ENCODE data around the gene FBLN1.
A peak's percentile ranks its signal among the peaks of the same experiment; 100 is the strongest.
"Not testable (repeated sequence)": the region's sequence is repeated elsewhere in the genome, so short reads cannot be mapped to it uniquely, and the experiment has no call there.

FBLN1 gene

DNA sequence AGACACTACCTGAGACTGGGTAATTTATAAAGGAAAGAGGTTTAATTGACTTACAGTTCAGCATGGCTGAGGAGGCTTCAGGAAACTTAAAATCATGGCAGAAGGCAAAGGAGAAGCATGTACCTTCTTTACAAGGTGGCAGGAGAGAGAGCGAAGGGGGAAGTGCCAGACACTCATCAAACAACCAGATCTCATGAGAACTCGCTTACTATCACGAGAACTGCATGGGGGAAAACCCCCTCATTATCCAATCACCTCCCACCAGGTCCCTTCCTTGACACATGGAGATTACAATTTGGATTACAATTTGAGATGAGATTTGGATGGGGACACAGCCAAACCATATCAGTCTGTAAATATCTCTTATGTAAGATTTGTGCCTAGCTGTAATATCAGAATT lies 118.0 kb downstream of the FBLN1 start:
- no peaks in the 10 kb centered on the region for H3K36me3 ChIP-seq
- H3K9me3 ChIP-seq = no peaks in the 10 kb centered on the region
- H3K27ac ChIP-seq = no peak overlapping the region
- peaks cover 0 to 9% of the 10 kb centered on the region in 2 donors for H3K27me3 ChIP-seq
- no peak overlapping the region for H3K4me3 ChIP-seq
- TF ChIP-seq, protein P1, sequence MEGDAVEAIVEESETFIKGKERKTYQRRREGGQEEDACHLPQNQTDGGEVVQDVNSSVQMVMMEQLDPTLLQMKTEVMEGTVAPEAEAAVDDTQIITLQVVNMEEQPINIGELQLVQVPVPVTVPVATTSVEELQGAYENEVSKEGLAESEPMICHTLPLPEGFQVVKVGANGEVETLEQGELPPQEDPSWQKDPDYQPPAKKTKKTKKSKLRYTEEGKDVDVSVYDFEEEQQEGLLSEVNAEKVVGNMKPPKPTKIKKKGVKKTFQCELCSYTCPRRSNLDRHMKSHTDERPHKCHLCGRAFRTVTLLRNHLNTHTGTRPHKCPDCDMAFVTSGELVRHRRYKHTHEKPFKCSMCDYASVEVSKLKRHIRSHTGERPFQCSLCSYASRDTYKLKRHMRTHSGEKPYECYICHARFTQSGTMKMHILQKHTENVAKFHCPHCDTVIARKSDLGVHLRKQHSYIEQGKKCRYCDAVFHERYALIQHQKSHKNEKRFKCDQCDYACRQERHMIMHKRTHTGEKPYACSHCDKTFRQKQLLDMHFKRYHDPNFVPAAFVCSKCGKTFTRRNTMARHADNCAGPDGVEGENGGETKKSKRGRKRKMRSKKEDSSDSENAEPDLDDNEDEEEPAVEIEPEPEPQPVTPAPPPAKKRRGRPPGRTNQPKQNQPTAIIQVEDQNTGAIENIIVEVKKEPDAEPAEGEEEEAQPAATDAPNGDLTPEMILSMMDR (IDR thresholded peaks at IDR 0.05) = no peak
- peak in 1 of 2 donors; percentile 3 for DNase-seq
- no peaks in the 10 kb centered on the region for H3K4me1 ChIP-seq
- intact Hi-C loops (cut with DNase I; ENCODE audit: low total_unique reads) = no loop called here

DNA sequence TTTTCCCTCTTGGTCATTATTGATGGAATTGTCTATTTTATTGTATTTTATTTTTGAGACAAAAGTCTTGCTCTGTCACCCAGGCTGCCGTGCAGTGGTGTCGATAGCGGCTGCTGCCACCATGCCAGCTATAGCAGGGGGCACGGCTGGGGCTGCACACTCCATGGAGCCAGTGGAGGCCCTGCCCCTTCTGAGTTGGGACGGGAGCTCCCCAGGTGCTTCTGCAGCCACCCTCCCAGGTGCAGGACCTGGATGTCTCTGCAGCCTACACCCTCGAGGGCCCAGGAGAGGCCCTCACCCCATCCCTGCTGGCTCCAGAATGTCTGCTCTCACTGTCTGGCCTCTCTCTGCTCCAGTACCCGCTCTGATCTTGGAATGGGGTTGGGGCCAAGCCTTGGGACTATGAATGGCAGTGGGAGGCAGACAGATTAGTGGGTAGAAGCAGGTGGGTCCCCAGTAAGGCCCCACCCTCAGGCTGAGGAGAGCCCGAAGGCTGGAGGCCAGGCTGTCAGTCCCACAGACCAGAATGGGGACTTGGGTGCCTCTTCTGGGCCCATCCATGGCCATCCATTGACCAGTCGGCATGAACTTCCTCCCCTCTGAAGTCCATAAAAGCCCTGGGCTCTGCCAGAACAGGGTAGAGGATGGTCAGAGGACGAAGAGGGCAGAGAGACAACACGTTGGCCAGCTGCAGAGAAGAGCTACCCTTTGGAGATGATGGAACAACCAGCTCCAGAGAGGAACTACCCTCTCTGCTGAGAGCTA lies 119.3 kb downstream of the FBLN1 start:
- intact Hi-C loops (cut with DNase I; ENCODE audit: low total_unique reads) = no loop called here
- DNase-seq = no peak
- Histone ChIP-seq H3K27ac (no peak overlapping the region), H3K27me3 (peaks cover 0 to 11% of the 10 kb centered on the region in 2 donors), H3K36me3 (no peaks in the 10 kb centered on the region), H3K4me3 (no peak overlapping the region), H3K9me3 (no peaks in the 10 kb centered on the region), H3K4me1 (no peaks in the 10 kb centered on the region)
- TF ChIP-seq, protein P1 (IDR thresholded peaks at IDR 0.05) = no peak

DNA sequence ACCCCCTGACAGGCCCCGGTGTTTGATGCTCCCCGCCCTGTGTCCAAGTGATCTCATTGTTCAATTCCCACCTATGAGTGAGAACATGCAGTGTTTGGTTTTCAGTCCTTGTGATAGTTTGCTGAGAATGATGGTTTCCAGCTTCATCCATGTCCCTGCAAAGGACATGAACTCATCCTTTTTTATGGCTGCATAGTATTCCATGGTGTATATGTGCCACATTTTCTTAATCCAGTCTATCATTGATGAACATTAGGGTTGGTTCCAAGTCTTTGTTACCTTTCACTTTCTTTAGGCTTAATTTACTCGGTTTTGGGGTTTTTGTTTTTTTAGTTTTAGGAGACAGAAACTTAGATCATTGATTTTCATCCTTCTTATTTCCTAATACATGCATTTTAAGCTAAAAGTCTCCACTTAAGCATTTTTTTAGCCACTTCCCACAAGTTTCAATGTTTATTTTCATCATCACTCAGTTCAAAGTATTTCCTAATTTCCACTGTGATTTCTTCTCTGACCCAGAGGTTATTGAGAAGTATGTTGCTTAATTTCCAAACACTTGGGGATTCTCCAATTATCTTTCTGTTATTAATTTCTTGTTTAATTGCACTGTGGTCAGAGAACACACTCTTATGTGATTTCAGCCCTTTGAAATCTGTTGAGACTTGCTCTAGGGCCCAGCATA lies 120.9 kb downstream of the FBLN1 start:
- peaks cover 0 to 21% of the 10 kb centered on the region in 2 donors for H3K27me3 ChIP-seq
- DNase-seq; H3K27ac ChIP-seq; H3K36me3 ChIP-seq; intact Hi-C loops (cut with DNase I; ENCODE audit: low total_unique reads); H3K4me3 ChIP-seq; H3K9me3 ChIP-seq; H3K4me1 ChIP-seq: not testable (repeated sequence)

DNA sequence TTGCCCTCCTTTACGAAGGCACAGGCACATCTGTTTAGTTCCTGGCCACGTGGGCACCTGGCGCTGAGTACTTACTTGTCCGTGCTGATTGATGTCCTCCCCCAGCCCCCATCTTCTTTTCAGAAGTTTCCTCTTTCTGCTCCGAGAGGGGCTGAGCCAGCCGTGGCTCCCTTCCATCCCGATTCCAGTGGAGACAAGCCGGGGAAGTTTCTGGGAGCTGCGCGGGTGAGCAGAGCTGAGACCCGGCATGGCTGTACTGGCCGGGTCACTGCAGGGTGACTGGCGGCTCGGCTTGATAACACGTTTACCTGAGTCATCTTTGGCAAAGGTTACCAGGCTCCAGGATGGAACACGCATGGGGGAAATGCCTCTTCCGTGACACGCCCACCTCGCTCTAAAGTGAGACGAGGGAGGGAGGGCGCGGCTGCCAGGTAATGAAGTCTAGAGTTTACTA lies 123.5 kb downstream of the FBLN1 start:
- no peak for DNase-seq
- H3K9me3 ChIP-seq = no peaks in the 10 kb centered on the region
- intact Hi-C loops (cut with DNase I; ENCODE audit: low total_unique reads) = no loop called here
- no peak overlapping the region for H3K27ac ChIP-seq
- TF ChIP-seq, protein P1 (IDR thresholded peaks at IDR 0.05) = no peak
- no peak overlapping the region for H3K4me3 ChIP-seq
- no peaks in the 10 kb centered on the region for H3K36me3 ChIP-seq
- H3K27me3 ChIP-seq = peaks cover 0 to 46% of the 10 kb centered on the region in 2 donors
- H3K4me1 ChIP-seq = no peaks in the 10 kb centered on the region

DNA sequence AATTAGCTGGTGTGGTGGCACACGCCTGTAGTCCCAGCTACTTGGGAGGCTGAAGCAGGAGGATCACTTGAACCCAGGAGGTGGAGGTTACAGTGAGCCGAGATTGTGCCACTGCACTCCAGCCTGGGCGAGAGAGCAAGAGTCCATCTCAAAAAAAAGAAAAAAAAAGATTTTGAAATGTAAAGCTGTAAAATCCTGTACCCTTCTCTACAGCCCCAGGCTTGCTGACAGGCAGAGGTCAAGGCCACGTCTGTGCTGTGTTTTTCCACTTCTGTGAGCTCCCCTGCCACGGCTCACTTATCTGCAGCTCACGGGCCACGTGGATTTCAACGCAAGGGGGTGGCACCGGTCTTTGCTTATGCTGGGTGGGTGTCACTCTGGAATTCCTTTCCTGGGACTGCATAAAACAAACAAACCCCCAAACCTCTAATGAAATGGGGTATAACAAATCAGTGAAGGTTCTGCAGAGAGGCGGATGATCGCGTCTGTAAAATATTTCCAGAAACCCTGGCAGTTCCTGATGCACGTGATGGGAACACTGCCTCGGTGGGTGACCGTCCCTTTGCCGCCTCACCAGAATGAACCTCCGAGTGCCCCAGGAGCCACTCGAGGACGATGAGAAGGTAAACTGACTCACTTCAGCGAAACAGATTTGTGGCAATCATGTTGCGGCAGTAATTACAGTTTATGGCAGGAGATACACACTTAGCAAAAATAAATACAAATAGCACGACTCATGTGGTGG lies 125.0 kb downstream of the FBLN1 start:
- H3K9me3 ChIP-seq = no peaks in the 10 kb centered on the region
- intact Hi-C loops (cut with DNase I; ENCODE audit: low total_unique reads) = no loop called here
- TF ChIP-seq, protein P1 (IDR thresholded peaks at IDR 0.05) = no peak
- H3K36me3 ChIP-seq = no peaks in the 10 kb centered on the region
- H3K4me3 ChIP-seq = no peak overlapping the region
- no peak overlapping the region for H3K27ac ChIP-seq
- DNase-seq = no peak
- no peaks in the 10 kb centered on the region for H3K4me1 ChIP-seq
- H3K27me3 ChIP-seq = peaks cover 0 to 60% of the 10 kb centered on the region in 2 donors

All from tibial artery (tissue), 4 donors.